Erythroblast (primary cell): Measurements from ENCODE around the gene PRG3.

ENCODE experiments used
- GATA1 ChIP-seq: IDR thresholded peaks from 2 replicates; pipeline ENCODE4 v1.6.1; 2011; ENCODE audit warnings: low read depth, mild to moderate bottlenecking, control low read depth, low read length, moderate library complexity
- POLR2A ChIP-seq: IDR thresholded peaks from 2 replicates; pipeline ENCODE4 v1.6.1; 2011; ENCODE audit warnings: mild to moderate bottlenecking, low read length

GRCh38 chr11:57338142-57338541 is 42.8 kb downstream of the PRG3 start, which contains the start of gene P2RX3:
- TF ChIP-seq POLR2A (no peak), GATA1 (no peak)
